Endothelial cell of umbilical vein (primary cell): ENCODE data around the gene SMOC1. TPM values are rescaled to one million over a fixed set of nuclear protein-coding genes. Genes with fewer than 3 reads are reported as not detected.

Experiments
- Bru-seq: library from RNA; stranded (reverse); fragments of 400-500 nt; gene quantifications from one replicate; lab custom pipeline; 2021; lab: Mats Ljungman, UMichigan
- BruChase-seq, 2 experiments: library from RNA; stranded (reverse); fragments of 400-500 nt; gene quantifications; one replicate each; lab custom pipeline; 2021; lab: Mats Ljungman, UMichigan
- BruUV-seq: library from RNA; stranded (reverse); fragments of 400-500 nt; replicated peaks from 2 replicates; lab custom pipeline; 2021; lab: Mats Ljungman, UMichigan
- CTCF ChIA-PET: fragments of 300-600, 350-600 bp; sonication (Branson Sonifier 250); formaldehyde crosslinking; loops from one replicate; lab custom pipeline; 2021; ENCODE audit warnings: antibody characterized with exemption, inconsistent platforms; lab: Charles Lee
- POLR2A ChIA-PET: fragments of 300-600, 350-600 bp; sonication (Branson Sonifier 250); formaldehyde crosslinking; loops from one replicate; lab custom pipeline; 2021; ENCODE audit warnings: antibody characterized with exemption, inconsistent platforms; lab: Charles Lee
- DNase-seq: peaks from one replicate; pipeline ENCODE4 v3.0.0-alpha.2; 2011; ENCODE audit warnings: low read depth, low spot score
- FAIRE-seq: peaks from 2 replicates; lab custom pipeline; 2011; peaks lifted over from hg19 to GRCh38; lab: Jason Lieb, UNC
- H2AFZ ChIP-seq: 2 replicates; pipeline ENCODE4 v1.6.0; 2012; ENCODE audit warnings: low read depth, low read length, control low read depth, inconsistent platforms
- H3K27ac ChIP-seq: 2 replicates; pipeline ENCODE4 v1.5.1; 2011; ENCODE audit warnings: low read depth, mild to moderate bottlenecking, control low read depth, low read length, moderate library complexity; ENCODE audit not compliant: insufficient read depth
- H3K27me3 ChIP-seq, 2 experiments: 2 replicates each; pipeline versions ENCODE4 v1.6.0 to v1.6.1; 2011; ENCODE audit warnings: low read length in 2 of 2, mixed read lengths in 1 of 2; ENCODE audit not compliant: control insufficient read depth in 2 of 2, insufficient read depth in 2 of 2
- H3K36me3 ChIP-seq, 2 experiments: 2 replicates in 1 of 2; 3 replicates in 1 of 2; pipeline ENCODE4 v1.5.1; 2011; ENCODE audit warnings: low read length in 2 of 2, mild to moderate bottlenecking in 1 of 2, moderate library complexity in 1 of 2; ENCODE audit not compliant: control insufficient read depth in 2 of 2, insufficient read depth in 2 of 2; ENCODE audit errors: extremely low read depth in 1 of 2
- H3K4me1 ChIP-seq: 3 replicates; pipeline ENCODE4 v1.5.1; 2011; ENCODE audit warnings: mild to moderate bottlenecking, low read length; ENCODE audit not compliant: control insufficient read depth, insufficient read depth; ENCODE audit errors: extremely low read depth
- H3K4me2 ChIP-seq: 2 replicates; pipeline ENCODE4 v1.6.1; 2011; ENCODE audit warnings: low read length, control low read depth, mixed read lengths; ENCODE audit not compliant: insufficient read depth
- H3K4me3 ChIP-seq, 3 experiments: fragments of 200-600 bp in 1 of 3; sonication (generic), shearing (Covaris generic) in 1 of 3; replicated peaks in 1 of 3; 2 replicates each; pipeline ENCODE4 v1.5.1; 2011 to 2016; ENCODE audit warnings: control low read depth in 3 of 3, low read length in 3 of 3, mild to moderate bottlenecking in 2 of 3, inconsistent platforms in 1 of 3, low read depth in 1 of 3, moderate library complexity in 1 of 3; ENCODE audit not compliant: insufficient read depth in 1 of 3
- H3K79me2 ChIP-seq: 2 replicates; pipeline ENCODE4 v1.6.0; 2012; ENCODE audit warnings: low read length, inconsistent platforms; ENCODE audit not compliant: control insufficient read depth, insufficient read depth
- H3K9ac ChIP-seq: replicated peaks from 2 replicates; pipeline ENCODE3; 2011; ENCODE audit warnings: low read length, control low read depth; ENCODE audit not compliant: insufficient read depth; ENCODE audit errors: extremely low read depth
- H3K9me1 ChIP-seq: replicated peaks from 3 replicates; pipeline ENCODE4 v1.6.0; 2011; ENCODE audit warnings: mild to moderate bottlenecking, low read length; ENCODE audit not compliant: control insufficient read depth, insufficient read depth; ENCODE audit errors: extremely low read depth
- H3K9me3 ChIP-seq: replicated peaks from 2 replicates; pipeline ENCODE4 v1.5.1; 2012; ENCODE audit warnings: low read length, inconsistent platforms; ENCODE audit not compliant: control insufficient read depth, insufficient read depth
- H4K20me1 ChIP-seq: replicated peaks from 2 replicates; pipeline ENCODE3; 2011; ENCODE audit warnings: mild to moderate bottlenecking, low read length; ENCODE audit not compliant: control insufficient read depth, insufficient read depth; ENCODE audit errors: extremely low read depth
- EZH2 ChIP-seq: IDR thresholded peaks from 2 replicates; pipeline ENCODE4 v1.6.1; 2012; ENCODE audit warnings: borderline replicate concordance, low read depth, mild to moderate bottlenecking, moderate library complexity, low read length, inconsistent platforms; ENCODE audit not compliant: severe bottlenecking
- FOS ChIP-seq: IDR thresholded peaks from 2 replicates; pipeline ENCODE4 v1.6.1; 2011; ENCODE audit warnings: mild to moderate bottlenecking, low read length, moderate library complexity, borderline replicate concordance; ENCODE audit not compliant: insufficient read depth
- GATA2 ChIP-seq: IDR thresholded peaks from 2 replicates; pipeline ENCODE4 v1.7.0; 2011; ENCODE audit warnings: low read depth, mild to moderate bottlenecking, moderate library complexity, mixed read lengths, low read length; ENCODE audit not compliant: insufficient read length, insufficient read depth
- JUN ChIP-seq: IDR thresholded peaks from 2 replicates; pipeline ENCODE4 v1.6.1; 2011; ENCODE audit warnings: borderline replicate concordance, low read depth; ENCODE audit not compliant: insufficient read length, insufficient read depth
- MAX ChIP-seq: IDR thresholded peaks from 2 replicates; pipeline ENCODE4 v1.6.1; 2011; ENCODE audit not compliant: insufficient read depth, insufficient read length
- MYC ChIP-seq: IDR thresholded peaks from one replicate; pipeline ENCODE4 v1.6.1; 2011; ENCODE audit warnings: mild to moderate bottlenecking, low read depth, low read length
- POLR2A ChIP-seq: IDR thresholded peaks from 2 replicates; pipeline ENCODE4 v1.6.1; 2012; ENCODE audit warnings: low read depth, mild to moderate bottlenecking, control low read depth, low read length
- dilution Hi-C: fragments of 300-500 bp; cut with MboI; formaldehyde crosslinking; loops from one replicate; pipeline ENCODE4 v1.15.0; 2019; ENCODE audit warnings: low sequenced_read_pairs; ENCODE audit not compliant: extremely low pct_ligation_motif_present
- intact Hi-C: fragments of 100-400 bp; cut with micrococcal nuclease; formaldehyde crosslinking; loops from one replicate; pipeline ENCODE4 v1.10.0; 2022
- long read RNA-seq: library from polyadenylated mRNA; stranded (forward); transcript quantifications from one replicate; pipeline ENCODE4 v2.0.0, GENCODE V29; 2021
- polyA minus RNA-seq, 3 experiments: library from RNA; depleted of rRNA, polyadenylated mRNA; stranded (reverse); fragments of >200 nt; gene quantifications; 1 replicate in 1 of 3; 2 replicates in 2 of 3; pipeline ENCODE4 v1.2.3, GENCODE V29; 2011
- polyA plus RNA-seq, 4 experiments: library from polyadenylated mRNA; depleted of rRNA in 3 of 4; stranded (reverse) in 3 of 4; unstranded in 1 of 4; fragments of >200 nt; gene quantifications; 2 replicates each; pipeline versions ENCODE4 v1.2.1 to v1.2.3, GENCODE V29; 2011 to 2012; ENCODE audit warnings: missing spikeins in 1 of 4
- total RNA-seq: library from RNA; stranded (reverse); gene quantifications from 2 replicates; pipeline ENCODE4 v1.2.3, GENCODE V29; 2021

SMOC1 gene
- total RNA-seq: 0.78 and 0.97 TPM in 2 replicates
- 0.94 and 1.1 TPM in 2 replicates for polyA plus RNA-seq
- polyA plus RNA-seq (2011; cell fraction: cytosol; rRNA removed): 0.84 and 0.90 TPM in 2 replicates
- 0.46 and 0.73 TPM in 2 replicates for polyA plus RNA-seq (2011; cell fraction: nucleus; rRNA removed)
- 0.13 and 0.42 TPM in 2 replicates for polyA plus RNA-seq (2012)
- 0.56 and 0.70 TPM in 2 replicates for polyA minus RNA-seq
- 102 TPM for polyA minus RNA-seq (2011; cell fraction: cytosol; rRNA and poly(A)+ RNA removed)
- 0.67 and 1.4 TPM in 2 replicates for polyA minus RNA-seq (2011; cell fraction: nucleus; rRNA and poly(A)+ RNA removed)
- Bru-seq, nascent RNA: percentile 18 among the genes with signal in this experiment
- BruChase-seq, experiment 1, labeled RNA remaining after a 6-hour chase: percentile 9 among the genes with signal in this experiment
- percentile 16 among the genes with signal in this experiment for BruChase-seq, experiment 2, labeled RNA remaining after a 2-hour chase
- long read RNA-seq: 0 reads

DNA sequence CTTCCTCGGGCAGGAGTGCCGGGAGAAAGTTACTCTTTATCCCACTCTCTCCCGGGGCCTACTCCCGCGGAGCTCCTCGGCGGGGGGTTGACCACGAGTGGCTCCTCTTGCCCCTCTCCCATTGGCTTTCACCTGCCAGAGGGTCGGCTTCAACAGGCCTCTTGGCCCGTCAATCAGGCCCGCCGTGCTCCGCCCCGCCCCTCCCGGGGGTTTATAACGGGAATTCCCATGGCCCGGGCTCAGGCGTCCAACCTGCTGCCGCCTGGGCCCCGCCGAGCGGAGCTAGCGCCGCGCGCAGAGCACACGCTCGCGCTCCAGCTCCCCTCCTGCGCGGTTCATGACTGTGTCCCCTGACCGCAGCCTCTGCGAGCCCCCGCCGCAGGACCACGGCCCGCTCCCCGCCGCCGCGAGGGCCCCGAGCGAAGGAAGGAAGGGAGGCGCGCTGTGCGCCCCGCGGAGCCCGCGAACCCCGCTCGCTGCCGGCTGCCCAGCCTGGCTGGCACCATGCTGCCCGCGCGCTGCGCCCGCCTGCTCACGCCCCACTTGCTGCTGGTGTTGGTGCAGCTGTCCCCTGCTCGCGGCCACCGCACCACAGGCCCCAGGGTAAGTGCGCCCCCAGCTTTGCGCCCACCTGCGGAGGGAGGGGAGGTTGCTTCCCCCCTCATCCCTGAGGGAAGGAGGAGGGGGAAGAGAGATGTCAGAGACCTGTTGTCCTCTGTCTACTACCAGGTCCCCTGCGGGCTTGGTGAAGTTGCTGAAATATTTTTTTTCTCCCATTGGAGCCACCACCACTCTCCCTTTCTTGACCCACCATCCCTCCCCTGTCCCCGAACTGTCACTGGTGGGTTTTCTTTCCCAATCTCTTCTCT is at the start of gene SMOC1:
Gene SMOC1, plus strand, starts transcription at position 242 of the 869 bp plus-strand sequence. Its CDS starts 263 bp downstream, at position 505.
- H3K36me3 ChIP-seq: no peaks in the 10 kb centered on the region
- TF ChIP-seq FOS (no peak), EZH2 (peak; percentile 59), GATA2 (no peak), MYC (no peak), POLR2A (no peak), MAX (no peak), JUN (no peak)
- peaks cover 34% of the 10 kb centered on the region in 2 experiments for H3K27me3 ChIP-seq
- DNase-seq (peak; percentile 57), FAIRE-seq (no peak)
- dilution Hi-C loops: no loop called here
- no peak within 1 kb of the TSS for H3K27ac ChIP-seq
- no peak within 1 kb of the TSS for H3K4me2 ChIP-seq
- intact Hi-C loops: loop anchor here (5.0 kb wide), 1 partner anchor 147 kb away; no protein-coding TSS in a partner anchor
- ChIA-PET POLR2A (no interaction called here), CTCF (interaction anchor here (0.7 to 4.5 kb wide), 6 partner anchors 8 to 149 kb away, joined by 3 to 110 read pairs (median 4); no protein-coding TSS in a partner anchor)
- no peaks in the 10 kb centered on the region for H4K20me1 ChIP-seq
- no peaks in the 10 kb centered on the region for H3K4me1 ChIP-seq
- H3K4me3 ChIP-seq: peak within 1 kb of the TSS in 1 of 3 experiments; percentile 12
- no peak within 1 kb of the TSS for H3K9ac ChIP-seq
- H3K9me1 ChIP-seq: no peaks in the 10 kb centered on the region
- H3K79me2 ChIP-seq: no peaks in the 10 kb centered on the region
- no TSS peak for BruUV-seq
- H3K9me3 ChIP-seq: no peaks in the 10 kb centered on the region
- H2AFZ ChIP-seq: no peak within 1 kb of the TSS
